ENCODE results near the gene SNX25.
"Not testable (repeated sequence)": the region's sequence is repeated elsewhere in the genome, so short reads cannot be mapped to it uniquely, and the experiment has no call there.

Gene SNX25

DNA sequence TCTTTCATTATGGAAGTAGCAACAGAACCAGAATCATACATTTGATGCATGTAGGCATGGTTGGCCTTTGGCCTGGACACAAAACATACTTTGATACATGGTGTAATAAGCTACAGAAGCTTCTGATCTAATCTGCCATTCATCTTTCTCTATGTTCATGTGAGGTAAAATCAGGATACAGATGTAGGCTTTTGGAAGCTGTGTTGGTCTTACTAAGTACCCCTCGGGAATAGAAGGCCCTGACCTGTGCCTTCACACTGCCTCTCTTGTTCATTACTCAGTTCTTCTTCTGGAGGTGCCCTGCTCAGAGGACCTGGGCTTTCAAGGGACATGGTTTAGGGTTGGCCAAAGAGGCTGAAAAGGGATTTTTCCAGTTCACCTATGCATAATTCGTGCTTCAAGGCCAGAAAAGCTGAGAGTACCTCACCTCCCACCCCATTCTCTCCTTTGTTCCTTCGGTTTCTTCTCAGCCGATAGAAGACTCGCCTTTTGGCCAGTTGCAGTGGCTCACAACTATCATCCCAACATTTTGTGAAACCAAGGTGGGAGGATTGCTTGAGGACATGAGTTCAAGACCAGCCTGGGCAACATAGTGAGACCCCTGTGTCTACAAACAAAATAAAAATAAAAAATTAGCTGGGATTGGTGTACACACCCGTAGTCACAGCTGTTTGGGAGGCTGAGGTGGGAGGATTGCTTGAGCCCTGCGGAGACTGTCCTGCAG lies 25.9 kb downstream of the SNX25 start:
- DNase-seq (ENCODE audit: low read depth), result no peak

DNA sequence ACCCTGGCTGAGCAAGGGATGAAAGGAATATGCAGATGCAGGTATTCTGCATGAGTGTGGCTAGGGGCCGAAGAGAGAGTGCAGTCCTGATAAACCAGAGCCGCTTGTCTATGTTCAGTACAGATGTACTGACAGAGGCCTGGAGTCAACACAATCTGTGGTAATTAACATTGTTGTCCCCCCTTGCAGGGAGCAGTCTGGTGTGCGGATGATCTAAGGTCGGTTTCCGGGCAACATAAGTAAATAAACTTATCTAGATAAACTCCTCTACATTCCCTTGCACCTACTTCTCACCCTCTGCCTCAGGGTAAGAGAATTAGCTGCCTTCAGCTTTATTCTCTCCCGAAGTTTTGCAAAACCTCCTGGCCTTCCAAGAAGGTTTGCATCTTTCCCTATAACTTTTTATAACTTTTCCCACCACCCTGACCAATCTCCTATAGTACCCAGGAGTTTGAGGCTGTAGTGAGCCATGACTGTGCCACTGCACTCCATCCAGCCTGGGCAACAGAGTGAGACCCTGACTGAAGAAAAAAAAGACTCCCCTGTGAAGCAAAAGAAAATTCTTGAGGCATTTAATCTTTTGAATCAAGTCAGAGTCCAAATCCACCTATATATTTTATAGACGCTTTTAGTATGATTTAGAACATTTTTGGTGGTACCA lies 26.6 kb downstream of the SNX25 start:
- no peak for DNase-seq (ENCODE audit: low read depth)

DNA sequence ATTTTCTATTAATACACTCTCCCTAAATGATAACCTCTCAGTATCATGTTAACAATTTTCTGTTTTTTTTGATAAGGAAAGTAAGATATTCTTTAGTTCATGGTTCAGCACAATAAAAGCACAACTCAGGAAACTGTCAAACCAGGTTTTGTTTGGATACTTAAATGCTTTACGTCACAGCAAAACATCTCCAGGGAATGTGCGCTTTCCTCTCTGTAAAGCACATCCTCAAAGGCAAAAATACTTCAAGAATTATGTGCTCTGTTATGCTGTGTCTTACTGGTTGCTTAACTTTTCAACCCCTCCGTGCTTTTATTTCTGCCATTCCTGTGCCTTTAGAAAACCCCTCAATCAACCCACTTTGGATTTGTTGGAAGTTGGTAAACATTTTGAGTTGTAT lies 27.8 kb downstream of the SNX25 start:
- DNase-seq (ENCODE audit: low read depth), result no peak

DNA sequence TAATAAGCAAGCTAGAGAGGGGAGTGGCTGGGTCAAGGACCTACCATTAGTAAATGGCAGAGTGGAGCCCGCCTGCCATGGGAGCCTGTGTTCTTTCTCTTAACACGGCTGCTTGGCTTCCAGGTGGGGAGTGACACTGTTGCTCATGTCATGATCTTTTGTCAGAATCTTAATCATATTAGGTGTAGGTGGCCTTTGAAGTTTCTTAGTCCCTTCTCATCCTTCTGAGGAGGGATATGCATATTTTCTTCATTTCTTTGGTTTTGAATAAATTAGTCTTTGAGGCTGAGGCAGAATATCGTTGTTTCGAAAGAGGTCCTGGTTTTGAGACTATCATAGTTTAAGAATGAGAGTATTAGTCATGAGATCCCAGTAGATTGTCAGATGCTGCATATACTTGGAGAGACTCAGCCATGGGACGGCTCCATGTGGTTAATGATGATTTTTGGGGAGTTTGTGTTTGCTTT lies 28.9 kb downstream of the SNX25 start:
- DNase-seq (ENCODE audit: low read depth), result no peak

DNA sequence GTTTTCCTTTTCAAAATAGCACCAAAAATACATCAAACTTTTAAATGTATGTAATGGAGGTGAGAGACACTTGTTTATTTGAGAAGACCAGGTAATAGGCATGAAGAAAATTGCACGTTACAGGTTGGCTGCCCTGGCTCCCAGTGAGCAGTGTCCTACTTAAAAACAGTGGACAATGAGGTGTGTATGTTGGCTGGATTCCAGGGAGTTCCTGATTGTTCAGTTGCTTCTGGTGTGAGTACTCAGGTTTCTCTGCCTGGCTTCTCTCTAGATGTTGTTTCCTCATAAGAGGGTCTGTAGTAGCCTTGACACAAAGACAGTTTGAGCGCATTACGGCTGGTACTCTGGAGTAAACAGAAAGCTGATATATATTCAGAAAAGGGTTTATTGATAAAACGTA lies 29.4 kb downstream of the SNX25 start:
- no peak for DNase-seq (ENCODE audit: low read depth)

DNA sequence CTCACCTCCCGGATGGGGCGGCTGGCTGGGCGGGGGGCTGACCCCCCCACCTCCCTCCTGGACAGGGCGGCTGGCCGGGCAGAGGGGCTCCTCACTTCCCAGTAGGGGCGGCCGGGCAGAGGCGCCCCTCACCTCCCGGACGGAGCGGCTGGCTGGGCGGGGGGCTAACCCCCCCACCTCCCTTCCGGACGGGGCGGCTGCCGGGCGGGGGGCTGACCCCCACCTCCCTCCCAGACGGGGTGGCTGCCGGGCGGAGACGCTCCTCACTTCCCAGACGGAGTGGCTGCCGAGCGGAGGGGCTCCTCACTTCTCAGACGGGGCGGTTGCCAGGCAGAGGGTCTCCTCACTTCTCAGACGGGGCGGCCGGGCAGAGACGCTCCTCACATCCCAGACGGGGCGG lies 31.1 kb downstream of the SNX25 start:
- DNase-seq (ENCODE audit: low read depth), result not testable (repeated sequence)

DNA sequence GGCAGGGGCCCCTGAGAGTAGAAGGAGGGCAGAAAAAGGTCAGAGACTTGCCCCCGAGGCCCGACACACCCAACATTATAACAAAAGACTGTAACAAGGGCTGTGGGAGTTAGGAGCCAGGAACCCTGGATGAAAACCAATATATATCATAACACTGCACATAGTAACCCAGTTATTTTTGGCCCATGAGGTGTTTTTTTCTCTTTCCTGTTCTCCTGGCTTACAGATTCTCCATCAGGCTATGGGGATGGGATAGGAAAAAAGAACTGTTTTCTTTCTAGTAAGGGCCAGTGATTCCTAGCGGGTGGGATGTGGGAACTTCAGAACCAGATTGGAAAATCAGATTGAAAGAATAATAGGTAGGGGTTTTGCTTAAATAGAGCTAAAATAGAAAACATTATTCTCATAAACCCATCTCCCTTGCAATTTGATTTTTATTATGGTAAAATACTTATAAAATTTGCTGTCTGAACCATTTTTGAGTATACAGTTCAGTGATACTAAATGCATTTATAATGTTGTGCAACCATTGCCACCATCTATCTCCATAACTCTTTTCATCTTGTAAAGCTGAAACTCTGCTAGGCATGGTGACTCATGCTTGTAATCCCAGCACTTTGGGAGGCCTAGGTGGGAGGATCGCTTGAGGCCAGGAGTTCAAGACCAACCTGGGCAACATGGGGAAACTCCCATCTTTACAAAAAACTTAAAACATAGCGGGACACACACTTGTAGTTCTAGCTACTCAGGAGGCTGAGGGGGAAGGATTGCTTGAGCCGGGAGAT lies 33.5 kb downstream of the SNX25 start:
- DNase-seq (ENCODE audit: low read depth), result no peak

DNA sequence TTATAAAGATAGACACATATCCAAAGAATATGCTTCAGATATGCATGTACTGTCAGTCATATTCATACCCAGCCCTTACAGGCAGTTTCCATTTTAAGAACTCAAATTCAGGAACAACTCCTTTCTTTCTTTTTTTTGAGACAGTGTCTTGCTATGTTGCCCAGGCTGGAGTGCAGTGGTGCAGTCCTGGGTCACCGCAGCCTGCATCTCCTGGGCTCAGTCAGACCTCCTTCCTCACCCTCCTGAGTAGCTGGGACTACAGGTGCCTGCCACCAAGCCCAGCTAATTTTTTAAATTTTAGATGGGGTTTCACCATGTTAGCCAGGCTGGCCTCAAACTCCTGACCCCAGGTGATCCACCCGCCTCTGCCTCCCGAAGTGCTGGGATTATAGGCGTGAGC lies 34.5 kb downstream of the SNX25 start:
- DNase-seq (ENCODE audit: low read depth), result no peak

DNA sequence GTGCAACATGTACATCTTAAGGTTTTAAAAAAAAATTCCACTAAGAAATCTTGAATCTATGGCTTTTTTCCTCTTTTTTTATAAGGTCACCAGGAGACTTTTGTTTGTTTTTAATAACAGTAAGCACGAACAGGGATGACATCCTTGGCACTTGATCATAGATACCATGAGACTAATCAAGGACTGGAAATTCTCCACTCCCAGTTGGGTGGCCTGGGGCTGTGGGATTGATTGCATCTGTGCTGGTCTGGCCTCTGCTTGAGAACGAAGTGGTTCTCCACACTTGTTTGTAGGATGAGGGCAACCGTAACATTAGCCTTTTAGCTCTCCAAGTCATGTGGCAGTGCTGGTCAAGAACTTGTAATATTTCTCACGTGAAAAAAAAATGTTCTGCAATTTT lies 35.4 kb downstream of the SNX25 start:
- no peak for DNase-seq (ENCODE audit: low read depth)

DNA sequence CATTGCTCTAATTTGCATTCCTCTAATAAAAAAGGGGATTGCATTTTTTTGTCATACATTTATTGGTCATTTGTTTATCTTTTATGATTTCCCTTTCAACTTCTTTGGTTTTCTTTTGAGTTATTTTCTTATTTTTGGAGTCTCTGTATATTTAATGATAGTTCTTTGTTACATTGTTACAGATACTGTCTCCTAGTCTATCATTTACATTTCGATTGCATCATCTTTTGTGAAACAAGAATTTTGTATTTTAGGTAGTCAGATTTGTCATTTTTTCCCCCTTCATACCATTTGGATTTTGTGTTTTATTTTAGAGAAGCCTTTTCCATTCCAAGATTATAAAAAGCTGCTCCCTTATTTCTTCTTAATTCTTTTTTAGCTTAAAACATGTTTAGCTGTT lies 37.1 kb downstream of the SNX25 start:
- no peak for DNase-seq (ENCODE audit: low read depth)

DNA sequence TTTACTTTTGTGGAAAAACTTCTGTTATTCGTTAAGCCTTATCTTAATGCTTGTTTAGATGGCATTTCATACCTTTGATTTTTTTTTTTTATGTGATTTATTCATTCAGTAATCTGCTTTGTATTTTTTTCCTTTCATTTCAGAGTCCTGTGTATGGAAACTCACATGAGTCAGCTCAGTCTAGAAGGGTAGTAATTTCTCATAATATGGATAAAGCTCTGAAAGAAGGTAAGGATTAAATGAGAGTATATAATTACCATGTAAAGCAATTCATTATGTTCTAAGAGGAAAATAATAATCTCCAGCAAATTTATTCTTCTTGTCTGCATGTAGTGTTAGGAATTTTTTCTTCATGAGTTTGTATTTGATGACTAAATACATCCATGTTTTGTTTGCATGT lies 37.8 kb downstream of the SNX25 start:
- DNase-seq (ENCODE audit: low read depth), result no peak

DNA sequence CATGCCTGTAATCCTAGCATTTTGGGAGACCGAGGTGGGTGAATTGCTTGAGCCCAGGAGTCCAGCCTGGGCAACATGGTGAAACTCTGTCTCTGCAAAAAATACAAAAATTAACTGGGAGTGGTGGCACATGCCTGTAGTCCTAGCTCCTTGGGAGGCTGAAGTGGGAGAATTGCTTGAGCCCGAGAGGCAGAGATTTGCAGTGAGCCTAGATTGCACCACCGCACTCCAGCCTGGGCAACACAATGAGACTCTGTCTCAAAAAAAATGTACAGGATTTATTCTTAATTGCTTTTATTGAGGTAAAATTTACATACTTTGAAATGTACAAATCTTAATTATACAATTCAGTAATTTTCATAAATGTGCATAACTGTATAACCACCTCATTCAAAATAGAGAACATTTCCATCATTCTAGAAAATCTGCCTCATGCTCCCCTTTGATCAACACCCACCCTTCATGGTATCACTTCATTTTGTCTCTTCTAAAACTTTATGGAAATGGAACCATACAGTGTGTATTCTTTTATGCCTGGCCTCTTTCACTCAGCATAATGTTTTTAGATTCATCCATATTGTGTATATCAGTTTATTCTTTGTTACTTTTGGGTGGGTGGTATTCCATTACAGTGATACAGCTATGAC lies 39.1 kb downstream of the SNX25 start:
- no peak for DNase-seq (ENCODE audit: low read depth)

DNA sequence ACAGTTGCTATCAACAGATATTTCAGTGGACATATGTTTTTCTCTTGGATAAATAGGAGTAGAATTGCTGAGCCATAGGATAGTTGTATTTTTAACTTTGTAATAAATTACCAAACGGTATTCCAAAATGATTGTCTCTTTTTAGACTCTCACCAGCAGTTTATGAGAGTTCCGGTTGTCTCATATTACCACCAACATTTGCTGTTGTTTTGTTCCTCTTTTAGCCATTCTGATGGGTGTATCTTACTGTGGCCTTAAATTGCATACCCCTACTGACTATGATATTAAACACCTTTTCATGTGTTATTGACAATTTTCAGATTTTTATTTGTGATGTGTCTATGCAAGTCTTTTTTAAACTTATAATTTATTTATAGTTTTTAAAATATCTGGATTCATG lies 39.7 kb downstream of the SNX25 start:
- no peak for DNase-seq (ENCODE audit: low read depth)

DNA sequence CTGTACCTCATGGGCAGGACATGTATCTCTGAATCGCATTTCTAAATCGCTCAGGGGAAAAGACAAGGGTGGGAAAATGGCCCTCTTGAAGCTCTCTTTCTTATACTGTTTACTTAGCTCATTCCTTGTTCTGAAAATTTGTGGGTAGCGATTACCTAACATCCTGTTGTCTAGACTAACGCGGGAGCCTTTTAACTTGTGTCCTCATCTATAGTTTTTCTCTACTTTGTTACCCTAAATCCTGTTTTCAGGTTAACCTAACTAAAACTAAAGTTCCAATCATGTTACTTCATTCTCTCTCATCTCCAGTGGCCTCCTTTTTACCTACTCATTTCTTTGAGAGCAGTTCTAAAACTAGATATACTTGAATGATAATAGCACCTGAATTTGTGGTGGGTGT lies 45.0 kb downstream of the SNX25 start:
- no peak for DNase-seq (ENCODE audit: low read depth)

DNA sequence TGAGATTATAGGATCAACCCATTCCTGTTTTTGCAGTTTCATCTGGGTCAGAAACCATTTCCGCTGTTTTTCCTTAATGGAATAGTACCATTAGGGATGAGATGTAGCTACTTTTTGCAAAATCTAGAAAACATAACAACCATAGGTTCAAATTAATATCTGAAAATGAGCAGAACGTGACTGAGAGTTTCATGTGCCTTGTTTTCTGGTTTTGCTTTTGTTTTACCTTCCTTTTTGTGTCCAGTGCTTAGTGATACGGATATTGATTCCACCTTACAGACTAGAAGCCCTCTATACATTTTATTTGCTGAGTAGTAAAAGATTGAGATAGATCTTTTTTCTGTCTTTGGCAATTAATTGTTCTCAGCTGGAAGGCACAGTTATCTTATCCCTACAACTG lies 46.5 kb downstream of the SNX25 start:
- DNase-seq (ENCODE audit: low read depth), result no peak

DNA sequence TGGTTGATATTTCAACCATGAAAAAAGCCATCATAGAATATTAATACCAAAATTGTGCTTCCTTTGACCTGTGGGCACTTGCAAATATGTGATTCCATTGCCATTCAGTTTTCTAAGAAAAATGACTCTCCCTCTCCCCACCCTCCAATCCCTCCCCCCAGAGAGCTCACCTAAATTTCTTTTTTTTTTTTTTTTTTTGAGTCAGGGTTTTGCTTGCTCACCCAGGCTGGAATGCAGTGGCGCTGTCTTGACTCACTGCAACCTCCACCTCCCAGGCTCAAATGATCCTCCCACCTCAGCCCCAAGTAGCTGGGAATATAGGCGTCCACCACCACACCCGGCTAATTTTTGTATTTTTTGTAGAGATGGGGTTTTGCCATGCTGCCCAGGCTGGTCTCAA lies 47.0 kb downstream of the SNX25 start:
- DNase-seq (ENCODE audit: low read depth), result no peak

DNA sequence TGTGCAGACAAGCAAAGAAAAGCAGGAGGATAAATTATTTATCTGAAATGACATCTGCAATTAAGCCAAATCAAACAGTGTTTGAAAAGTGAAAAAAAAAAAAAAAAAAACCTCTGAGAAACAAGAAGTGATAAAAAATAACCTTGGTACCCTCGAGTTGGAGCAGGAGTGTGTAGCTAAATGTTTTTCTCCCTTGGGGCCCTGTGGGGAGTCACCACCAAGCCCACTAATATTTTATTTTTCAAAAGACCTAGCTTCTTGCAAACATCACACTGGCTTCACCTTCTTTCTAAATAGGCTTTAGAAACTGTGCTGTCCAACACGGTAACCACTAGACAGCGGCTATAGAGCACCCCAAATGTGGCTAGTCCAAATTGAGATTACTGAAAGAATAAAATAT lies 47.7 kb downstream of the SNX25 start:
- no peak for DNase-seq (ENCODE audit: low read depth)

DNA sequence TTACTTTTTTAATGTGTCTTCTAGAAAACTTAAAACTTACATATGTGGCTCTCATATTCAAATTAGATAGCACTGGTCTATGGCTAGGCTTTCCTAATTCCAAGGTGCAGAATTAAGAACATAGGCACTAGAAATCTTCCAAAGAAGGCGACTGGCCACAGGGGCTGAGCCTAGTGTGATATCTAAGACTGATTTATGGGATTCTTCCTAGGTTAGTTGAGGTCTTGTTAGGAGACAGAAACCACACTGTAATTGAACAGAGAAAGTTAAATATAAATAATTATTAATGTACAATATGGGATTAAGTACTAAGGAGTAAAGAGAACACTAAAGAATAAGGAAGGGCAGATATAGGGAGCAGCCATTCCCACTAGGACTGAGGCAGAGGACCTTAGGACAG lies 48.3 kb downstream of the SNX25 start:
- DNase-seq (ENCODE audit: low read depth), result no peak

DNA sequence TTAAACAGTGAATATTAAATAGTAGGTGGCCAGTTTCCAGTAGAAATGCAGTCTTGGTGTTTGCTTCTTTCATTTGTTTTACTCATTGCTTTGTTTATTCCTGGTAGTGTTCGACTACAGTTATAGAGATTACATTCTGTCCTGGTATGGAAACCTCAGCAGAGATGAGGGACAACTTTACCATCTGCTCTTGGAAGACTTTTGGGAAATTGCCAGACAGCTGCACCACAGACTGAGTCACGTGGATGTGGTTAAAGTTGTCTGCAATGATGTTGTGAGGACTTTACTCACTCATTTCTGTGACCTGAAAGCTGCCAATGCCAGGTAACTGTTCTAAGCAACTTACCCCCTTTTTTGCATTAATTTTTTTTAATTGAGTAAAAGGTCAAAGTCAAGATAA lies 49.3 kb downstream of the SNX25 start:
- not testable (repeated sequence) for DNase-seq (ENCODE audit: low read depth)

DNA sequence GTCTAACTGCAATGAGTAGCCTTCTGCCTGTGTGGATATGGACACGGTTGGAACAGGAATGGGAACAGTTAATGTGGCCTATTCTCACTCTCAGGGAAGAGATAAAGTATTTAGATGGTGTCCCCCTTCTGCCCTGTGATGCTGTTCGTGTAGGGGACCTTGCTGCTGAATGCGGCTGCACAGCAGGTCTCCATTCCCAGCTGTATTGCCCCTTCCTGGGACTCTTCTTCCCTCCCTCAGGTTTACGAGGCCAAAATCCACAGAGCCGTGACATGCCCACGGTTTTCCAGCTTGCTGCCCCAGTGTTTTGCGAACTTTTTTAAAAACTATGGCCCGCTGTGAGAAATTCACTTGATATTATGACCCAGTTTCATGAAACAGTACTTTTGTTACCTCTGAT lies 50.3 kb downstream of the SNX25 start:
- DNase-seq (ENCODE audit: low read depth), result no peak

DNA sequence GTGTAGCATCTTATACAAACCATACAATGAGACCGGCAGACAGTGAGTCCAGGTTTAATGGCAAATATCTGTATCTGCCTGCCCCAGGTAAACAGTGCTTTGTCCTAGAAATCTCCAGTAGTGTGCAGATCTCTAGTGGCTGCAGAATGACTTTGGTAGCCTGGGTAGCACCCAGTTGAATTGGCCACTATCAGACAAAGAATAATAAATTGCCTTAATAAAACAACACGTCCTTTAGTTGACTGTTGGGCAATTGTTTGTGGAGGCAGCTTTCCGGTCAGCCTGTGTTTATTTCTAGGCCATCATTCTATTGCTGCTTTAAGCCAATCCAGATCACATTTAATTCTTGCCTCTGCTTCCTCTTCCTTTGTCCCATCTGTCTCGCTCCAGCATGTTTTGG lies 52.5 kb downstream of the SNX25 start:
- no peak for DNase-seq (ENCODE audit: low read depth)

DNA sequence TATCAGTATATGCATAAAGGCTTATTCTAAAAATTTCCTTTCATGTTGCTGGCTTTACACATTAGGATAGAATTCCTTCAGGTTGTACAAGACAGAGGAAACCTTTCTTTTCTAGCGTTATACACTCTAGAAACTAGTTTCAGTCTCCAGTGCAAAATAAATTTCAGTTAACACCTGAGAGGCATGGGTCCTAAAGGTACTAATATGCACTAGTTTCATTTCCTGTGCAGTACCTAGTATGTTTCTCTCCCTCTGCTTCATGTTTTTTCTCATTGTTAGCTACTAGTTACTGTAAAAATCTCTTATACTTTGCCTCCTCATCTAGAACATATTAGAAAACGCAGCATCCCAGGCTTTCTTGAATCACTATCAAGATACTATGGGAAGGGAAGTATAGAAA lies 54.0 kb downstream of the SNX25 start:
- no peak for DNase-seq (ENCODE audit: low read depth)

DNA sequence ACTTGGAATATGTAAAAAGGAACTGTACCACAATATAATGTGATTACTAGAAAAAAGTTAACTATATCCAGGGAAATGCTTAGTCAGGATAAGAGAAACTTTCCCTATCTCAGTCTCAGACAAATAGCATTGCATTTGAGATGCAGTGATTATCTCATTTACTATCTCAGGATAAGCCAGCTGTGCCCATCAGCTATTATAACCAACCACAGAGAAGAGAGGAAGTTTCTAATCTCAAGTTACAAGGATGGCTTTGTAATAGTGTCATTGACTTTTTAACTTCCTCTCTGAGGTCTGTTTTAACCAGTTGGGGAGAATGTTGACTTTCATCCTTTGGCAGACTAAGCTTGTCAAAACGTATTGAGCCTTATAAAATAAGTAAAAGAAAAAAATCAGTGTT lies 56.5 kb downstream of the SNX25 start:
- no peak for DNase-seq (ENCODE audit: low read depth)

Measured in T-helper 22 cell (primary cell).